ENCODE measurements around the gene SMYD3. TPM values are rescaled to one million over a fixed set of nuclear protein-coding genes. Genes with fewer than 3 reads are reported as not detected.
A peak's percentile ranks its signal among the peaks of the same experiment; 100 is the strongest.
"Not testable (repeated sequence)": the region's sequence is repeated elsewhere in the genome, so short reads cannot be mapped to it uniquely, and the experiment has no call there.

The SMYD3 gene
- polyA plus RNA-seq, 3 donors from 2014 or later, result 48.4 to 57.5 (median 50.8) TPM

DNA sequence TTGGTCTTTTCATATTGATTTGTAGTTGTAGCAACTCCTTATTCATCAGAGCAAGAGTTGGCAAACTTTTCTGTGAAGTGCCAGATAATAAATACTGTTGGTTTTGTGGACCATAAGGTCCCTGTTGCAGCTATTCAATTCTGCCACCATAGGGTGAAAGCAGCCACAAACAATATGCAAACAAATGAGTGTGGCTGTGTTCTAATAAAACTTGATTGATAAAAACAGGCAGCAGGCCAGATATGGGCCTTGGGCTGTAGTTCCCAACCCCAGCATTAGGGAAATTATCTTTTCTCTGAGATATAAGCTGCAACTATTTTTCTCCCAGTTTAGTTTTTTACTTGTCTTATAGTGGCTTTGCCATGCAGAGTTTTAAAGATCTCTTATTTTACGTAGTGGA lies 469.2 kb downstream of the SMYD3 start:
- Mint-ChIP-seq H3K27me3 (ENCODE audit: low read depth in 3 of 3) (peaks cover 0 to 5% (median 0%) of the 10 kb centered on the region in 3 donors), H3K4me1 (no peaks in the 10 kb centered on the region), H3K36me3 (peaks cover 0 to 4% (median 0%) of the 10 kb centered on the region in 3 donors), H3K27ac (no peak overlapping the region), H3K9me3 (no peaks in the 10 kb centered on the region), H3K4me3 (no peak overlapping the region)
- DNase-seq, result no peak

DNA sequence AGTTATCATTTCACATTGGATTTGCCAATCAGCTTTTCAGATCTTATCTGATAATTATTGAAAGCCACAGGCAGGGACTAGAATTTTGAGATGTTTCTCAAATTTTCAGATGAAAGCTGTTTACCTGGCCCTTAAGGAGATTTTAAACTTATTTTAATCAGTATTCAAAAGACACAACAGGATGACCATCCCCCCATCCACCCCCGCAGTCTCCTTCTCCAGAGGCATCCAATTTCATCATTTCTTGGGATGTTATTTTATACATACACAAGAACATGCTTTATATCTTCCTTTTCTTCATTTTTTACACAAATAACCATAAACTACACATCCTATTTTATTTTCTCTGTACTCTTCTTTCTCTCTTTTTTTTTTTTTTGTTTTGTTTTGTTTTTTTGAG lies 470.9 kb downstream of the SMYD3 start:
- no peak for DNase-seq
- Mint-ChIP-seq H3K36me3 (peaks cover 0 to 4% (median 0%) of the 10 kb centered on the region in 3 donors), H3K27me3 (ENCODE audit: low read depth in 3 of 3) (peaks cover 0 to 5% (median 0%) of the 10 kb centered on the region in 3 donors), H3K27ac (no peak overlapping the region), H3K9me3 (no peaks in the 10 kb centered on the region), H3K4me3 (no peak overlapping the region), H3K4me1 (no peaks in the 10 kb centered on the region)

DNA sequence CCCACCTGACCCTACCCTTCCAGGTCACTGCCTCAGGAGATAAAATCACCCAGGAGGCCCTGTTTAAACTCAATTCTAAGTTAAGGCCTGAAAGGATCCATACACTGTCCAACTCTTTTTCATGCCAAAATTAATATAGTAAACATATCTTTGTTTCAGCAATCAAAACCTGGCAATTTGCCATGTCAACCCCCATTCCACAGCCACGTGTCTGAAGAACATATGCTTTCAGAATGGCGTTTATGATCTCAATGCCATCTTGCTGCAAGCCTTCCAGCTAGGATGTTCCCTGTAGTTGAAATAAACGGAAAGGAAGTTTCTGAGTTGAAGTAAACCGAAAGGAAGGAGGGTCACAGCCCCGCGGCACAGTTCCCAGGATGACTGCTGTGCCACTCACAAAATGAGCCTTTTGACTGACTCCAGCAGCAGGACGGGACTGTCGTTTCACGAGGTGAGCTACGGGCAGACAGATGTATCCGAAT lies 472.0 kb downstream of the SMYD3 start:
- Mint-ChIP-seq H3K4me1 (no peaks in the 10 kb centered on the region), H3K27me3 (ENCODE audit: low read depth in 3 of 3) (peaks cover 0 to 5% (median 0%) of the 10 kb centered on the region in 3 donors), H3K36me3 (peaks cover 0 to 4% (median 0%) of the 10 kb centered on the region in 3 donors), H3K4me3 (no peak overlapping the region), H3K9me3 (no peaks in the 10 kb centered on the region), H3K27ac (no peak overlapping the region)
- no peak for DNase-seq

DNA sequence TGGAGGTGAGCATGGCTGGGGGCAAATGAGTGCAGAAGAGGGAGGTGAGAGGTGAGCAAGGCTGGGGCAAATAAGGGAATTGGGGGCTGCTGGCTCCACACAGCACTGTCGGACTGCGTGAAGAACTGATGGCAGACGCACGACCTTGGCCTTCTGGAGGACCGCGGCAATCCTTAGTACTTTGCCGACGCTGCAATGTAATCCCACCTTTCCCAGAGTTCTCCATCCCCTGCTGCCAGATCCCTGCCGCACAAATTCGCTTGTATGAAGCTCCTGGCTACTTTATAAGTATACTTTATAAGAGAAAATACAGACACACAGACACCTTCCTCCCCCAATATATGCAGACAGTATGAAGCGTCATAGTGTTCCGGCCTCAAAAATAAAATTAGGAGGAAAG lies 472.4 kb downstream of the SMYD3 start:
- H3K4me3 Mint-ChIP-seq, result no peak overlapping the region
- no peaks in the 10 kb centered on the region for H3K4me1 Mint-ChIP-seq
- peaks cover 0 to 4% (median 0%) of the 10 kb centered on the region in 3 donors for H3K36me3 Mint-ChIP-seq
- DNase-seq, result no peak
- peaks cover 0 to 5% (median 0%) of the 10 kb centered on the region in 3 donors for H3K27me3 Mint-ChIP-seq (ENCODE audit: low read depth in 3 of 3)
- no peak overlapping the region for H3K27ac Mint-ChIP-seq
- H3K9me3 Mint-ChIP-seq, result no peaks in the 10 kb centered on the region

DNA sequence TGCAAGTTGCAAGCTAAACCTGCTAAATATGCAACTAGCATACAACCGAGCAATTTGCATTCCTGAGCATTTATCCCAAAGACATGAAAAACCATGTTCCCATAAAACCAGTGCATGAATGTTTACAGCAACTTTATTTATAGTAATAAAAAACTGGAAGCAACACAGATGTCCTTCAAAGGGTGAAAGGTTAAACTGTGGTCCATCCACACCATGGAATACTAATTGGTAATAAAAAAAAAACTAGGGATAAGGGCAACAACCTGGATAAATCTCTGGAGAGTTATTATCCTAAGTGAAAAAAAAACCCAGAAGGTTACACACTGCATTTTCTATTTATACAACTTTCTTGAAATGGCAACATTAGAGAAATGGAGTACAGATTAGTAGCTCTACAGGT lies 474.1 kb downstream of the SMYD3 start:
- Mint-ChIP-seq H3K27me3 (ENCODE audit: low read depth in 3 of 3) (peaks cover 0 to 5% (median 0%) of the 10 kb centered on the region in 3 donors), H3K9me3 (no peaks in the 10 kb centered on the region), H3K27ac (no peak overlapping the region), H3K36me3 (peaks cover 0 to 4% (median 0%) of the 10 kb centered on the region in 3 donors), H3K4me1 (no peaks in the 10 kb centered on the region), H3K4me3 (no peak overlapping the region)
- no peak for DNase-seq

DNA sequence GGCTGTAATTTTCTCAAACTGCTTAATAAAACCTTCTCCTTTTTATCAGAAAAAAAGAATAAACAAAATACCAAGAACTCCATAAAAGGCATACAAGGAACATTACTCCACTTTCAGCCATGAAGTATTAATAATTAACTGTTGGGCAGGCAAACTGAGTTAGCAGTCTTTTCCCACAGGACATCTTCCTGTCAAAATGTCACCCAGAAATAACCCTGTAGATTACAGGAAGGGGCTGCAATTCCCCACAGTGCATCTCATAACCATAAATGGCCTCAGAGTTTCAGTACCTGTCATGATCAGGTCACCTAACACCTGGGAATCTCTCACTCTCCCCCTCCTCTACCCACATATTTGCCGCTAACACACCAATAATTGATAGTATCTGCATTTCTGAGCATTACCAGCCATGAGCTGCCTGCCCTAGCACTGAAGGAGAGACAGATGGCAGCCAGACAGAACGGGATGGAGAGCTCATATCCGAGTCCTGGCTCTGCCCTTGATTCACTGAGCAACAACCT lies 475.0 kb downstream of the SMYD3 start:
- peaks cover 0 to 6% (median 0%) of the 10 kb centered on the region in 3 donors for H3K27me3 Mint-ChIP-seq (ENCODE audit: low read depth in 3 of 3)
- no peak overlapping the region for H3K27ac Mint-ChIP-seq
- H3K4me3 Mint-ChIP-seq, result no peak overlapping the region
- DNase-seq, result no peak
- no peaks in the 10 kb centered on the region for H3K9me3 Mint-ChIP-seq
- peaks cover 0 to 4% (median 0%) of the 10 kb centered on the region in 3 donors for H3K36me3 Mint-ChIP-seq
- no peaks in the 10 kb centered on the region for H3K4me1 Mint-ChIP-seq

DNA sequence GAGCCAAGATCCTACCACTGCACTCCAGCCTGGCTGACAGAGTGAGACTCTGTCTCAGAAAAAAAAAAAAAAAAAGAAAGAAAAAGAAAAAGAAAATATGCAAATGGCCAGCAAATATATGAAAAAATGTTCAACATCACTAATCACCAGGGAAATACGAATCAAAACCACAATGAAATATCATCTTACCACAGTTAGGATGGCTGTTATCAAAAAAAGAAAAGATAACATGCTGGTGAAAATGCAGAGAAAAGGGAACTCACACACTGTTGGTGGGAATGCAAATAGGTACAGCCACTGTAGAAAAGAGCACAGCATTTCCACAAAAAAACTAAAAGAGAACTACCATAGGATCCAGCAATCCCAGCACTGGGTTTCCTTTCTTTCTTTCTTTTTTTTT lies 477.5 kb downstream of the SMYD3 start:
- Mint-ChIP-seq H3K36me3 (peaks cover 0 to 4% (median 0%) of the 10 kb centered on the region in 3 donors), H3K9me3 (no peaks in the 10 kb centered on the region), H3K27me3 (ENCODE audit: low read depth in 3 of 3) (peaks cover 0 to 5% (median 0%) of the 10 kb centered on the region in 3 donors), H3K4me1 (no peaks in the 10 kb centered on the region), H3K27ac (no peak overlapping the region), H3K4me3 (no peak overlapping the region)
- DNase-seq, result no peak

DNA sequence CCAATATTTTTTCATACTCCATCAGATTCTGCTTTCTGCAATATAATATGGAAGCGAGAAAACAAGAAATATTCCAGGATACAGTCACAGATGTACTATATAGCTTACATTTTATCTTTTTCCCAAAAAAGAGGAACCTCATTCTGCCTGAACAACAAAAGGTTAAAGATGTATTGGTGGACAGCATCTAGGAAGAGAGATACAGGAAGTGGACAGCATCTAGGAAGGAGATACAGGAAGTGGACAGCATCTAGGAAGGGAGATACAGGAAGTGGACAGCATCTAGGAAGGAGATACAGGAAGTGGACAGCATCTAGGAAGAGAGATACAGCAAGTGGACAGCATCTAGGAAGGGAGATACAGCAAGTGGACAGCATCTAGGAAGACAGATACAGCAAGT lies 483.0 kb downstream of the SMYD3 start:
- not testable (repeated sequence) for H3K4me3 Mint-ChIP-seq; DNase-seq; H3K9me3 Mint-ChIP-seq; H3K4me1 Mint-ChIP-seq; H3K27me3 Mint-ChIP-seq (ENCODE audit: low read depth in 3 of 3); H3K36me3 Mint-ChIP-seq
- peak overlapping the region in 1 of 6 donors; percentile 29 for H3K27ac Mint-ChIP-seq

DNA sequence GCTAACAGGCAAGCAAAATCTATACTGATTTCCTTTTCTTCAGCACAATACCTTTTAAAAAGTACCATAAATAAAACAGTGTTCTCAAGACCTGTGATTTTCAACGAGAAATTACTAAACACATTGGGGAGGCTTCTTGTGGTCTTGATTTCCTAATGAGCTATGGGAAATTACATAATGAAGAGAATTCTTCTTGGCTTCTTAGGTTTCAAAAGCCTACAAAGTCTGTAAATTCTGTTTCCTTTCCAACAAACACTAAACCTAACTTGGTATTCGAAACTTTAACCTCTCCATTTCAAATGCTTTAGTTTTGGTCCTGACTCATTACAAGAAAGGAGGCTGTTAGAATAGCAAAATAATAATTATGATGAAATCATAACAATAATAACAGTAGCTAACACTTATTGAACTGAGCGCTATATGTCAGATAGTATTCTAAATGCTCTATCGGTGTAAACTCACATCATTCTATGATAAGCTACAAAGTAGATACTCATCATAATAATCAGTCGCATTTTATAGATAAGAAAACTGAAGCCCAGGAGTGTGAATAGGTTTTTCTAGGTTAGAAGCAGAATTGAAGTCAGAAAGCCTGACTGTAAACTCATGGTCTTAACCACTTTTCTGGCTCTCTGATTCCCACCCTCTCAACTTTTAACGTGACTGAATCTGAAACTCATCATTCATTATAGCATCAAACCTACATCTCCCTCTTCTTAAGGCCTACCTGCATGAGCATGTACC lies 486.7 kb downstream of the SMYD3 start:
- no peak overlapping the region for H3K27ac Mint-ChIP-seq
- no peaks in the 10 kb centered on the region for H3K36me3 Mint-ChIP-seq
- no peak for DNase-seq
- no peaks in the 10 kb centered on the region for H3K9me3 Mint-ChIP-seq
- no peaks in the 10 kb centered on the region for H3K27me3 Mint-ChIP-seq (ENCODE audit: low read depth in 3 of 3)
- H3K4me3 Mint-ChIP-seq, result no peak overlapping the region
- H3K4me1 Mint-ChIP-seq, result peaks cover 7 to 8% of the 10 kb centered on the region in 2 donors

DNA sequence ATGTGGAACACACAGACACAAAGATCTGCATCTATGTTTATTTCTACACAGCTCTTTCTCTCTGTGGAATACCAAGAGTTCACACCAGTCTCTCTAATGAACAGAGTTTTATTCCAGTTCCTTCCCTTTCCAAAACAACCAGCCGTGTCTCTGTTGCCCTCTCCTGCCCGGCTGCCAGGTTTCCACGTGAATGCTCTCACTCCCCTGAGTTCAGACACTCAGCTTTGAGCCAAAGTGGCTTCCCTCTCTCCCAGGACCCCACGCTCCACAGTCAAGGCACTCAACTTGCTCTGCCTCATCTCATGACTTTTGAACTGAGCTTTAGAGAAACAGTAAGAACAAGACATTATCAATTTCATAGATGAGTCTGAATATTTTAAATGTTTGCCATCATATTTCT lies 488.9 kb downstream of the SMYD3 start:
- Mint-ChIP-seq H3K36me3 (no peaks in the 10 kb centered on the region), H3K27me3 (ENCODE audit: low read depth in 3 of 3) (no peaks in the 10 kb centered on the region), H3K9me3 (no peaks in the 10 kb centered on the region), H3K4me1 (no peaks in the 10 kb centered on the region), H3K4me3 (no peak overlapping the region), H3K27ac (no peak overlapping the region)
- no peak for DNase-seq

DNA sequence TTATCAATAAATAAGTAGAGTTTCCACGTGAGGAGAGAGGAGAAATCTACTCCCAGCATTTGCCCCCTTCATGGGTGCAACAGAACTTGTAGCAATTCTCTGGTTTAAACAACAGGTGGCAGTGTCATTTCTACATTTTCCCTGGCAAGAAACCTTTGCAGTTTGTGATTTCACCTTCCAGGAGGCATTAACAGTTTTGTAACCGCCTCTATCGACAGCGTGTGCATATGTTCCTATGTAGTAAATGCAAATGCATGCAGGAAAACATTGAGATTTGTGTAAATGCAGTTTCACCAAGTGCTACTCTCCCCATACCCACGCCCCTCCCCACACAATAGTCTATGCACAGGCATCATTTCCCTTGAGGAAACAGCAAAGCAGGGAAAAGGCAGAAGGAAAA lies 494.7 kb downstream of the SMYD3 start:
- H3K9me3 Mint-ChIP-seq, result no peaks in the 10 kb centered on the region
- H3K4me3 Mint-ChIP-seq, result no peak overlapping the region
- no peaks in the 10 kb centered on the region for H3K36me3 Mint-ChIP-seq
- no peaks in the 10 kb centered on the region for H3K4me1 Mint-ChIP-seq
- no peaks in the 10 kb centered on the region for H3K27me3 Mint-ChIP-seq (ENCODE audit: low read depth in 3 of 3)
- H3K27ac Mint-ChIP-seq, result no peak overlapping the region
- peak in 1 of 3 donors; percentile 11 for DNase-seq

DNA sequence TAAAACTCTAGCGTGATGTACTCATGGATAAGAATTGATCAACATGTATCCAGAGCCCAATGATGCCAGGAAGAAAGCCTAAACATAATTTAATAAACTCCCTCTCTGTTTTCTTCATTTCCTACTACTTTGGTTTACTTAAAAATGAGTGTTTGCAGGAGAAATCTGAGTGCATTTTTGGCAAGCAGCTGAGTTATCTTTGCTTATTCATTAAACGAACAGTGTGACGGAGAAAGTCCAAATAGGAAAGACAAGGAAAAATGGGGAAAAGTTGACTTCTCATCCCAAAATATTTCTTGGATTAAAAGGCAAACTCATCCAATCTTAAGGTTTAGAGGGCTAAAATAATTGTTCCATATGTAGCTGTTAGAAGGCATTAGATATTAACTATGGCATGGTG lies 496.7 kb downstream of the SMYD3 start:
- Mint-ChIP-seq H3K4me3 (no peak overlapping the region), H3K4me1 (no peaks in the 10 kb centered on the region), H3K27ac (no peak overlapping the region), H3K9me3 (no peaks in the 10 kb centered on the region), H3K36me3 (no peaks in the 10 kb centered on the region), H3K27me3 (ENCODE audit: low read depth in 3 of 3) (no peaks in the 10 kb centered on the region)
- no peak for DNase-seq

DNA sequence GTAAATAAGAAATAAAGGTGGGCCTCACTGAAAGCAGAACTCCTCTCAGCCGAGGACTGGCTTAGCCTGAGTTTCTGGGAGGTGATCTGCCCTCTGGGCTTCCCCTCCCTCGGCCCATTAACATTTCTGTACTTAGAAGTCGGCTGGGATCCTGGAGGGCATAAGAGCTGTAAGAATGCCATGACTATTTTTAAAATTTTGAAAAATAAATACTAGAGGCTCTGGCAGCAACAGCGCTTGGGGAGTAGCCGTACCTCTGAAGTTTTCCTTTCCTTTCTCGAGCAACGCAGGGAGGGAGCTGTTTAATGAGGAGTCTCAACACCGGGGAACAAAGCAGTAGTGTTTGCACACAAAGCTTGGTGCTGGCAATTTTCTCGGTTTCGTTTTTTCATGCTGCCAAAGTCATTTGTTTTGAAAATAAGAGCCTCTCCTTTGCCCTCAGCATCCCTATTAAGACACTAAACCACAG lies 498.7 kb downstream of the SMYD3 start:
- H3K9me3 Mint-ChIP-seq, result no peaks in the 10 kb centered on the region
- H3K36me3 Mint-ChIP-seq, result no peaks in the 10 kb centered on the region
- H3K27ac Mint-ChIP-seq, result no peak overlapping the region
- no peak for DNase-seq
- H3K27me3 Mint-ChIP-seq (ENCODE audit: low read depth in 3 of 3), result peaks cover 0 to 1% (median 0%) of the 10 kb centered on the region in 3 donors
- no peak overlapping the region for H3K4me3 Mint-ChIP-seq
- no peaks in the 10 kb centered on the region for H3K4me1 Mint-ChIP-seq

DNA sequence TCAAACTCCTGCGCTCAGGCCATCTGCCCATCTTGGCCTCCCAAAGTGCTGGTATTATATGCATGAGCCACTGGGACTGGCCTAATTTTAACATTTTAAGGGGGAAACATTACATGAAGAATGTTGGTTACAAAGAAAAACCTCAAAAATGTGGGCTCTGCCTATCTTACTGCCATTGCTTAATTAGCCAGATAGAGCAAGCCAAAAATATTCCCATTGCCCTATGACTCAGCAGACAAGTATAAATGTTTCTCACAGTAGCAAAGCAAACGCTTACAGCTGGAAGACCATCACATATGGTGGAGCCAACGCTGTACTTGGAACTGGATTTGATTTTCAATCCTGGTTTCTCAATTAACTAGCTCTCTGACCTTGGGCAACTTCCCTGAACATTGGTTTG lies 502.0 kb downstream of the SMYD3 start:
- no peak for DNase-seq
- no peak overlapping the region for H3K4me3 Mint-ChIP-seq
- H3K27me3 Mint-ChIP-seq (ENCODE audit: low read depth in 3 of 3), result peaks cover 1 to 2% (median 2%) of the 10 kb centered on the region in 3 donors
- no peaks in the 10 kb centered on the region for H3K36me3 Mint-ChIP-seq
- no peaks in the 10 kb centered on the region for H3K9me3 Mint-ChIP-seq
- H3K4me1 Mint-ChIP-seq, result peaks cover 3 to 5% of the 10 kb centered on the region in 2 donors
- H3K27ac Mint-ChIP-seq, result no peak overlapping the region
